DND-41 (cell line): ENCODE data around the gene TAOK1.

Experiments
- ATAC-seq: fragments of 200-7000 bp; cut with Tn5 transposase; 3 replicates; pipeline ENCODE4 v1.9.1; 2021; ENCODE audit warnings: low read depth; ENCODE audit not compliant: insufficient read depth
- DNase-seq: peaks from one replicate; pipeline ENCODE4 v3.0.0-alpha.2; 2020
- H2AFZ ChIP-seq: 2 replicates; pipeline ENCODE4 v1.6.0; 2012; ENCODE audit warnings: low read depth, low read length
- H3K27ac ChIP-seq: 2 replicates; pipeline ENCODE4 v1.5.1; 2012; ENCODE audit warnings: low read length, inconsistent platforms
- H3K27me3 ChIP-seq: fragments of 200-600 bp; sonication (generic); 2 replicates; pipeline ENCODE4 v1.6.0; 2012; ENCODE audit warnings: low read length, mild to moderate bottlenecking, inconsistent platforms; ENCODE audit not compliant: insufficient read depth, poor library complexity
- H3K36me3 ChIP-seq: 2 replicates; pipeline ENCODE4 v1.5.1; 2012; ENCODE audit warnings: low read length, inconsistent platforms; ENCODE audit not compliant: insufficient read depth
- H3K4me1 ChIP-seq: 2 replicates; pipeline ENCODE4 v1.5.1; 2012; ENCODE audit warnings: mild to moderate bottlenecking, low read length; ENCODE audit not compliant: insufficient read depth
- H3K4me2 ChIP-seq: 2 replicates; pipeline ENCODE4 v1.6.0; 2012; ENCODE audit warnings: mild to moderate bottlenecking, moderate library complexity, low read length, inconsistent platforms; ENCODE audit not compliant: insufficient read depth
- H3K4me3 ChIP-seq, 2 experiments: fragments of 200-600 bp in 1 of 2; shearing (Covaris generic) in 1 of 2; 2 replicates each; pipeline ENCODE4 v1.5.1; 2012 to 2016; ENCODE audit warnings: inconsistent platforms in 2 of 2, low read length in 2 of 2, mild to moderate bottlenecking in 2 of 2, low read depth in 1 of 2, moderate library complexity in 1 of 2
- H3K79me2 ChIP-seq: 2 replicates; pipeline ENCODE4 v1.6.0; 2012; ENCODE audit warnings: low read length, inconsistent platforms; ENCODE audit not compliant: insufficient read depth
- H3K9ac ChIP-seq: 2 replicates; pipeline ENCODE4 v1.6.0; 2012; ENCODE audit warnings: low read depth, mild to moderate bottlenecking, inconsistent platforms, low read length, moderate library complexity
- H3K9me3 ChIP-seq: 2 replicates; pipeline ENCODE4 v1.5.1; 2012; ENCODE audit warnings: low read length, moderate library complexity, mild to moderate bottlenecking, inconsistent platforms; ENCODE audit not compliant: insufficient read depth, severe bottlenecking
- H4K20me1 ChIP-seq: 2 replicates; pipeline ENCODE4 v1.6.0; 2012; ENCODE audit warnings: low read length; ENCODE audit not compliant: insufficient read depth
- CTCF ChIP-seq: IDR thresholded peaks from 2 replicates; pipeline ENCODE4 v1.5.1; 2012; ENCODE audit warnings: borderline replicate concordance, low read length, moderate library complexity, mild to moderate bottlenecking; ENCODE audit not compliant: poor library complexity, severe bottlenecking; ENCODE audit errors: extremely low read depth
- EZH2 ChIP-seq: IDR thresholded peaks from 3 replicates; pipeline ENCODE4 v1.6.1; 2012; ENCODE audit warnings: borderline replicate concordance, low read depth, mild to moderate bottlenecking, moderate library complexity, low read length, inconsistent platforms; ENCODE audit not compliant: severe bottlenecking

TAOK1 gene

DNA sequence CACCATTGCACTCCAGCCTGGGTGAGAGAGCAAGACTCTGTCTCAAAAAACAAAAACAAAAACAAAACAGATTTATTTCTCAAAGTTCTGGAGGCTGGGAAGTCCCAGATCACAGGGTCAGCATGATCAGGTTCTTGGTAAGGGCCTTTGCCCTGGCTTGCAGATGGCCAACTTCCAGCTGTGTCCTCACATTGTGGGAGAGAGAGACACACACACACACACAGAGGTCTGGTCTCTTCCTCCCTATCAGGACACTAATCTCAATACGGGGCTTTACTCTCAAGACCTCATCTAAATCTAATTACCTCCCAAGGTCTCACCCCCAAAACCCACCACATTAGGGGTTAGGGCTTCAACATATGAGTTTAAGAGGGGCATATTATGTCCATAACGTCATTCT, 26.4 kb upstream of the TAOK1 start:
- Histone ChIP-seq H3K4me1 (no peaks in the 10 kb centered on the region), H3K4me2 (no peak overlapping the region), H3K27ac (no peak overlapping the region), H3K36me3 (no peaks in the 10 kb centered on the region), H4K20me1 (no peaks in the 10 kb centered on the region), H3K4me3 (no peak overlapping the region), H3K79me2 (no peaks in the 10 kb centered on the region), H3K9me3 (no peaks in the 10 kb centered on the region), H3K27me3 (no peaks in the 10 kb centered on the region), H2AFZ (no peak overlapping the region), H3K9ac (no peak overlapping the region)
- DNase-seq (no peak), ATAC-seq (no peak)
- TF ChIP-seq EZH2 = no peak
- no peak for TF ChIP-seq CTCF

DNA sequence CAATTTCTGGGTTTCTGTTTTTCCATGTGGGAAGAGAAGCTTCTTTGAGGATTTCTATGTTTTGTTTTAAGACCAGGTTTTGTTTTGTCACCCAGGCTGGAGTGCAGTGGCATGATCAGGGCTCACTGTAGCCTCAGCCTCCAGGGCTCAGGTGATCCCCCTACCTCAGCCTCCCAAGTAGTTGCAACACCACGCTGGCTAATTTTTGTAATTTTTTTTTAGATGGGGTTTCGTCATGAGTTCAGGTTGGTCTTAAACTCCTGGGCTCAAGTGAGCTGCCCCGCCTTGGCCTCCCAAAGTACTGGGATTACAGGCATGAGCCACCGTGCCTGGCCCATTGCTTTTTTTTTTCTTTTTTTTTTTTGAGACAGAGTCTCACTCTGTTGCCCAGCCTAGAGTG, 25.5 kb upstream of the TAOK1 start:
- no peak for ATAC-seq
- DNase-seq = no peak
- Histone ChIP-seq H2AFZ (no peak overlapping the region), H3K4me2 (no peak overlapping the region), H3K9ac (no peak overlapping the region), H3K9me3 (no peaks in the 10 kb centered on the region), H3K4me3 (no peak overlapping the region), H3K36me3 (no peaks in the 10 kb centered on the region), H3K4me1 (no peaks in the 10 kb centered on the region), H4K20me1 (no peaks in the 10 kb centered on the region), H3K27ac (no peak overlapping the region), H3K27me3 (no peaks in the 10 kb centered on the region), H3K79me2 (no peaks in the 10 kb centered on the region)
- no peak for TF ChIP-seq CTCF
- TF ChIP-seq EZH2 = no peak

- DNase-seq (no peak), ATAC-seq (no peak)
- Histone ChIP-seq H3K36me3 (no peaks in the 10 kb centered on the region), H3K9ac (no peak overlapping the region), H3K9me3 (no peaks in the 10 kb centered on the region), H3K27me3 (no peaks in the 10 kb centered on the region), H3K27ac (no peak overlapping the region), H3K4me2 (no peak overlapping the region), H3K79me2 (no peaks in the 10 kb centered on the region), H3K4me1 (no peaks in the 10 kb centered on the region), H4K20me1 (no peaks in the 10 kb centered on the region), H2AFZ (no peak overlapping the region), H3K4me3 (no peak overlapping the region)
- no peak for TF ChIP-seq EZH2
- TF ChIP-seq CTCF = no peak
Observed at GRCh38 chr17:29368161-29368560, 22.0 kb upstream of the TAOK1 start.

GRCh38 chr17:29368926-29369325, 21.2 kb upstream of the TAOK1 start:
- ATAC-seq (no peak), DNase-seq (no peak)
- Histone ChIP-seq H3K9ac (no peak overlapping the region), H3K27me3 (no peaks in the 10 kb centered on the region), H2AFZ (no peak overlapping the region), H3K79me2 (no peaks in the 10 kb centered on the region), H3K9me3 (no peaks in the 10 kb centered on the region), H4K20me1 (no peaks in the 10 kb centered on the region), H3K4me1 (no peaks in the 10 kb centered on the region), H3K4me3 (no peak overlapping the region), H3K4me2 (no peak overlapping the region), H3K27ac (no peak overlapping the region), H3K36me3 (no peaks in the 10 kb centered on the region)
- no peak for TF ChIP-seq EZH2
- no peak for TF ChIP-seq CTCF
